CD4-positive, alpha-beta T cell treated with Interferon gamma for 1 hour (primary cell): ENCODE measurements around the gene IL10RB.

Experiments
- DNase-seq: peaks from one replicate; pipeline ENCODE4 v3.0.0-alpha.2; 2020

Gene IL10RB

DNA sequence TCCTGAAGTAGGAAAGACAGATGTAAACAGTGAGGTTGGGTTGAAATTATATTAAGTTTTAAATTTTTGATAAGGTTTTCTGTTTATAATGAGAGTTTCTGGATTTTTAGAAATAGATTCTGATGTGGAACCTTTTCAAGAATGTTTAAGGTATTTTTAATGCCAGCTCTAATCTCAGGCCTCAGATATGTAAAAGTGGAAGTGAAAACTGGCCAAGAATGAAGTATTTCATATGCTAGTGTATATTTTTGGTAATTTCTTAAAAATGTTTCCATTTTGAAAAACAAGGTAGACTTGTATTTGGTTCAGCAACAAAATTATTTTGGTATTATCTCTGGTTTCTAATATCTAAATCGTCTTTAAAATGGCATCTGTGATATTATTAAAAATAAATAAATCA, 73.0 kb downstream of the IL10RB start:
- no peak for DNase-seq

DNA sequence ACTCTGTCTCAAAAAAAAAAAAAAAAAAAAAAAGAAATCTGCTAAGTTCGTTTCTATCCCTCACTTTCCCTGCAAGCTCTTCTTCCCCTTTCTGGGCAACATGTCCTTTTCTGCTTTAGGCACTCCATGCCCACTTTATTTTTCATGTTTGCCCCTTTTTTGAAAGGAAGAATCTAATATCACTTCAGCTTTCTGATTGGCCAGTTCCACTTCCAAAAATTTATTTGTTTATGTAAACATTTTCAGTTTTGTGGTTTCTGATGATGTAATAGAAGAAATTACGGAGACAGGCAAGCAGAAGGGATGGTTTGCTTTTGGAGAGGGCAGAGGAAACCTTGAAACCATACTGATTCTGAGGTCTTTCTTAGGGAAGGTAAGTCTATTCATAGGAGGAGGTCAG, 73.8 kb downstream of the IL10RB start:
- no peak for DNase-seq

DNA sequence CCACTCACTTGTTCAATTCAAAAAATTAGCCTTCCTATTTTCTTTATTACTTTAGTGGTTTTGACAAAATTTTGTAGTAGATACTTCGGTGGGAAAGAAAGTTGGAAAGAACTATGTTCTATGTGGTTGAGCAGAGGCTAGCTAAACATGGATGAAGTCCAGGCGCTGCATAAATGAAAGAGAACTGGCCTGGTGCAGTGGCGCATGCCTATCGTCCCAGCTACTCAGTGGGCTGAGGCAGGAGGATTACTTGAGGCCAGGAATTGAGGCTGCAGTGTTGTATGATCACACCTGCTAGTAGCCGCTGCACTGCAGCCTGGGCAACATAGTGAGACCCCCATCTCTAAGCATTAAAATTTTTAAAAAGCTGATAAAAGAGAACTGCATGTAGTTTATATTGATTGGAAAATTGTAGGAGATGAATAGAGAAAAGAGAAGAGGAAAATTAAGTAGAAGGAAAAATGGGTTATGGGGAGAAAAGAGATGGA, 79.6 kb downstream of the IL10RB start:
- no peak for DNase-seq
